Measurements from ENCODE around the gene GRIP1. TPM values are rescaled to one million over a fixed set of nuclear protein-coding genes. Genes with fewer than 3 reads are reported as not detected.

The GRIP1 gene
- total RNA-seq, 2 experiments from 2014 or later = 5.4 TPM

GRCh38 chr12:66341126-66341525 lies 337.8 kb downstream of the GRIP1 start:
- Mint-ChIP-seq H3K36me3 (ENCODE audit: low read depth) (no peaks in the 10 kb centered on the region), H3K27me3 (no peaks in the 10 kb centered on the region), H3K27ac (no peak overlapping the region), H3K4me1 (ENCODE audit: low read depth) (peaks cover 31% of the 10 kb centered on the region), H3K4me3 (no peak overlapping the region), H3K9me3 (peaks cover 6% of the 10 kb centered on the region)
- Histone ChIP-seq H3K27me3 (ENCODE audit: control insufficient read depth in 1 of 2, insufficient read depth in 2 of 2, low read length in 2 of 2) (no peaks in the 10 kb centered on the region), H3K36me3 (ENCODE audit: insufficient read depth, low read length) (peaks cover 89% of the 10 kb centered on the region), H3K9me3 (ENCODE audit: control insufficient read depth in 1 of 2, insufficient read depth in 1 of 2, low read length in 2 of 2) (peaks cover 11 to 23% of the 10 kb centered on the region in 2 experiments), H3K27ac (ENCODE audit: low read depth in 1 of 2, low read length in 2 of 2) (no peak overlapping the region), H3K4me1 (ENCODE audit: insufficient read depth, low read length) (peaks cover 2% of the 10 kb centered on the region), H3K4me3 (ENCODE audit: low read length) (no peak overlapping the region)
- intact Hi-C loops (cut with DNase I, micrococcal nuclease) = loop anchor here in 1 of 2 experiments (10.0 kb wide), 1 partner anchor 66 kb away; no protein-coding TSS in a partner anchor
- TF ChIP-seq, protein P1, sequence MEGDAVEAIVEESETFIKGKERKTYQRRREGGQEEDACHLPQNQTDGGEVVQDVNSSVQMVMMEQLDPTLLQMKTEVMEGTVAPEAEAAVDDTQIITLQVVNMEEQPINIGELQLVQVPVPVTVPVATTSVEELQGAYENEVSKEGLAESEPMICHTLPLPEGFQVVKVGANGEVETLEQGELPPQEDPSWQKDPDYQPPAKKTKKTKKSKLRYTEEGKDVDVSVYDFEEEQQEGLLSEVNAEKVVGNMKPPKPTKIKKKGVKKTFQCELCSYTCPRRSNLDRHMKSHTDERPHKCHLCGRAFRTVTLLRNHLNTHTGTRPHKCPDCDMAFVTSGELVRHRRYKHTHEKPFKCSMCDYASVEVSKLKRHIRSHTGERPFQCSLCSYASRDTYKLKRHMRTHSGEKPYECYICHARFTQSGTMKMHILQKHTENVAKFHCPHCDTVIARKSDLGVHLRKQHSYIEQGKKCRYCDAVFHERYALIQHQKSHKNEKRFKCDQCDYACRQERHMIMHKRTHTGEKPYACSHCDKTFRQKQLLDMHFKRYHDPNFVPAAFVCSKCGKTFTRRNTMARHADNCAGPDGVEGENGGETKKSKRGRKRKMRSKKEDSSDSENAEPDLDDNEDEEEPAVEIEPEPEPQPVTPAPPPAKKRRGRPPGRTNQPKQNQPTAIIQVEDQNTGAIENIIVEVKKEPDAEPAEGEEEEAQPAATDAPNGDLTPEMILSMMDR (IDR thresholded peaks at IDR 0.05) = no peak
- CTCF ChIA-PET = no interaction called here
- ATAC-seq (ENCODE audit: poor library complexity) (no peak), DNase-seq (no peak)
- POLR2A ChIA-PET = no interaction called here

DNA sequence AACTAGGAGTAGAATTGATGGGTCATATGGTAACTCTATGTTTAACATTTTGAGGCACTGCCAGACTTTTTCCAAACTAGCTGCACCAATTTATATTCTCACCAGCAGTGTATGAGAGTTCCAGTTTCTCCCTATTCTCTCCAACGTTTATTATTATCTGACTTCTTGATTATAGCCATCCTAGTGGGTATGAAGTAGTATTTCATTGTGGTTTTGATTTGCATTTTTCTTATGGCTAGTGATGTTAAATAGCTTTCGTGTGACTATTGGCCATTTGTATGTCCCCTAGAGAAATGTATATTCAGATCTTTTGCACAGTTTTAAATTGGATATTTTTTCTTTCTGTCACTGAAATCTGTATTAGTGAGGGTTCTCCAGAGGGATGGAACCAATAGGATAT lies 338.7 kb downstream of the GRIP1 start:
- Mint-ChIP-seq H3K27me3 (no peaks in the 10 kb centered on the region), H3K9me3 (peaks cover 6% of the 10 kb centered on the region), H3K27ac (no peak overlapping the region), H3K4me1 (ENCODE audit: low read depth) (peaks cover 22% of the 10 kb centered on the region), H3K4me3 (no peak overlapping the region), H3K36me3 (ENCODE audit: low read depth) (no peaks in the 10 kb centered on the region)
- Histone ChIP-seq H3K4me1 (ENCODE audit: insufficient read depth, low read length) (peaks cover 1% of the 10 kb centered on the region), H3K4me3 (ENCODE audit: low read length) (no peak overlapping the region), H3K27me3 (ENCODE audit: control insufficient read depth in 1 of 2, insufficient read depth in 2 of 2, low read length in 2 of 2) (no peaks in the 10 kb centered on the region), H3K27ac (ENCODE audit: low read depth in 1 of 2, low read length in 2 of 2) (no peak overlapping the region), H3K9me3 (ENCODE audit: control insufficient read depth in 1 of 2, insufficient read depth in 1 of 2, low read length in 2 of 2) (peaks cover 11 to 23% of the 10 kb centered on the region in 2 experiments), H3K36me3 (ENCODE audit: insufficient read depth, low read length) (peaks cover 89% of the 10 kb centered on the region)
- intact Hi-C loops (cut with DNase I, micrococcal nuclease) = loop anchor here in 1 of 2 experiments (10.0 kb wide), 1 partner anchor 65 kb away; no protein-coding TSS in a partner anchor
- TF ChIP-seq, protein P1 (IDR thresholded peaks at IDR 0.05) = no peak
- DNase-seq (no peak), ATAC-seq (ENCODE audit: poor library complexity) (no peak)
- ChIA-PET CTCF (no interaction called here), POLR2A (no interaction called here)

GRCh38 chr12:66337381-66338010 lies 341.4 kb downstream of the GRIP1 start:
- H3K36me3 Mint-ChIP-seq (ENCODE audit: low read depth) = peaks cover 16% of the 10 kb centered on the region
- CTCF ChIA-PET = no interaction called here
- intact Hi-C loops (cut with DNase I, micrococcal nuclease) = no loop called here
- Histone ChIP-seq H3K9me3 (ENCODE audit: control insufficient read depth in 1 of 2, insufficient read depth in 1 of 2, low read length in 2 of 2) (peaks cover 11 to 23% of the 10 kb centered on the region in 2 experiments), H3K4me3 (ENCODE audit: low read length) (no peak overlapping the region), H3K36me3 (ENCODE audit: insufficient read depth, low read length) (peaks cover 80% of the 10 kb centered on the region), H3K27ac (ENCODE audit: low read depth in 1 of 2, low read length in 2 of 2) (no peak overlapping the region), H3K4me1 (ENCODE audit: insufficient read depth, low read length) (peaks cover 3% of the 10 kb centered on the region), H3K27me3 (ENCODE audit: control insufficient read depth in 1 of 2, insufficient read depth in 2 of 2, low read length in 2 of 2) (no peaks in the 10 kb centered on the region)
- peaks cover 5% of the 10 kb centered on the region for H3K4me1 Mint-ChIP-seq (ENCODE audit: low read depth)
- POLR2A ChIA-PET = interaction anchor here (1.5 kb wide), 1 partner anchor 12 kb away, joined by 5 read pairs; no protein-coding TSS in a partner anchor
- H3K9me3 Mint-ChIP-seq = peaks cover 6% of the 10 kb centered on the region
- TF ChIP-seq, protein P1 (IDR thresholded peaks at IDR 0.05) = no peak
- no peak overlapping the region for H3K27ac Mint-ChIP-seq
- DNase-seq (no peak), ATAC-seq (ENCODE audit: poor library complexity) (no peak)
- no peak overlapping the region for H3K4me3 Mint-ChIP-seq
- no peaks in the 10 kb centered on the region for H3K27me3 Mint-ChIP-seq

Data from CD4-positive, alpha-beta T cell (primary cell).